ENCODE data around the gene DCDC2. TPM values are rescaled to one million over a fixed set of nuclear protein-coding genes. Genes with fewer than 3 reads are reported as not detected.
"Not testable (repeated sequence)": the region's sequence is repeated elsewhere in the genome, so short reads cannot be mapped to it uniquely, and the experiment has no call there.

DCDC2 gene
- total RNA-seq: not detected

GRCh38 chr6:24357336-24358218 is at the start of gene DCDC2:
Gene DCDC2, minus strand, starts transcription at chr6:24358059. Its CDS starts 309 bp downstream, at chr6:24357750.
- DNase-seq: peak; percentile 7

GRCh38 chr6:24405262-24405661 is 47.4 kb upstream of the DCDC2 start:
- no peak for DNase-seq

- DNase-seq: no peak
Observed at GRCh38 chr6:24403501-24403824, 45.6 kb upstream of the DCDC2 start.

DNA sequence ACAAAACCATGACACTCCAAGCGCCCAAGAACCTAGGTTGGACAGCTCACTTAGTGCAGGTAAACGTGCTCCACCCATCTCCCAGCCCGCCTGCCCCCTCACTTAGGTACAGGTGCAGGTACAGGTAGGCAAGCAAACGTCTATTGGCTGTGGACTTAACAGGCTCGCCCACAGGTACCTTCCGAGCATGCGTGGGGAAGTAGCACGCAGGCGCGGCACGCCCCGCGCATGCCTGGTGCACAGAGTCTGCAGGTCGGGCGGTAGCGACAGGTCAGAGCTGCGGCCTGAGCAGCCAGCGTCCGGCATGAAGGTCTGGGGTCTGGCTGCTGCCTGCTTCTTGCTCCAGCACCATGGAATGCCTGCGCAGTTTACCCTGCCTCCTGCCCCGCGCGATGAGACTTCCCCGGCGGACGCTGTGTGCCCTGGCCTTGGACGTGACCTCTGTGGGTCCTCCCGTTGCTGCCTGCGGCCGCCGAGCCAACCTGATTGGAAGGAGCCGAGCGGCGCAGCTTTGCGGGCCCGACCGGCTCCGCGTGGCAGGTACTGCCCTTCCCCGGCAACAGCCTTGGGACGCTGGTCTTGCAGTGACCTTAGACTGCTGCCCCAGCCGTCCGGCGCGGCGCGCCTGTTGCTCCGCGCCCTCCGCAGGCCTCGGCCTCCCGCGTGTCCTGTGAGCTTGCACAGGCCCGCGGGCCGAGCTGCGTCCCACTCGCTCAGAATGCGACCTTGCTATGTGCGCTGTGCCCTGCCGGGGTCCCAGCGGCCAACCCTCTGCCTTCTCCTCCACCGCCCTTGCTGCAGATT is 45.0 kb upstream of the DCDC2 start, which contains the start of gene MRS2:
Gene MRS2 (plus strand): TSS at position 240 of the 804 bp plus-strand sequence. CDS start 111 bp downstream, at position 351.
- peak; percentile 56 for DNase-seq

DNA sequence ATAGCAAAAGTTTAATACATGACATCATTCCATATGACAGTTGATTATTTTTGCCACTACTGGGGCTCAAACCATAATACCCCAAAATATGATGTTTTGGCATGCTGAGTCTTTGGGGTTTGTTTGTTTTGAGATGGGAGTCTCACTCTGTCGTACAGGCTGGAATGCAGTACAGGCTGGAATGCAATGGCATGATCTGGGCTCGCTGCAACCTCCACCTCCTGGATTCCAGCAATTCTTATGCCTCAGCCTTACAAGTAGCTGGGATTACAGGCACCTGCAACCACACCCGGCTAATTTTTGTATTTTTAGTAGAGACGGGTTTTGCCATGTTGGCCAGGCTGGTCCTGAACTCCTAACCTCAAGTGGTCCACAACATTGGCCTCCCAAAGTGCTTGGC is 43.6 kb upstream of the DCDC2 start:
- no peak for DNase-seq

DNA sequence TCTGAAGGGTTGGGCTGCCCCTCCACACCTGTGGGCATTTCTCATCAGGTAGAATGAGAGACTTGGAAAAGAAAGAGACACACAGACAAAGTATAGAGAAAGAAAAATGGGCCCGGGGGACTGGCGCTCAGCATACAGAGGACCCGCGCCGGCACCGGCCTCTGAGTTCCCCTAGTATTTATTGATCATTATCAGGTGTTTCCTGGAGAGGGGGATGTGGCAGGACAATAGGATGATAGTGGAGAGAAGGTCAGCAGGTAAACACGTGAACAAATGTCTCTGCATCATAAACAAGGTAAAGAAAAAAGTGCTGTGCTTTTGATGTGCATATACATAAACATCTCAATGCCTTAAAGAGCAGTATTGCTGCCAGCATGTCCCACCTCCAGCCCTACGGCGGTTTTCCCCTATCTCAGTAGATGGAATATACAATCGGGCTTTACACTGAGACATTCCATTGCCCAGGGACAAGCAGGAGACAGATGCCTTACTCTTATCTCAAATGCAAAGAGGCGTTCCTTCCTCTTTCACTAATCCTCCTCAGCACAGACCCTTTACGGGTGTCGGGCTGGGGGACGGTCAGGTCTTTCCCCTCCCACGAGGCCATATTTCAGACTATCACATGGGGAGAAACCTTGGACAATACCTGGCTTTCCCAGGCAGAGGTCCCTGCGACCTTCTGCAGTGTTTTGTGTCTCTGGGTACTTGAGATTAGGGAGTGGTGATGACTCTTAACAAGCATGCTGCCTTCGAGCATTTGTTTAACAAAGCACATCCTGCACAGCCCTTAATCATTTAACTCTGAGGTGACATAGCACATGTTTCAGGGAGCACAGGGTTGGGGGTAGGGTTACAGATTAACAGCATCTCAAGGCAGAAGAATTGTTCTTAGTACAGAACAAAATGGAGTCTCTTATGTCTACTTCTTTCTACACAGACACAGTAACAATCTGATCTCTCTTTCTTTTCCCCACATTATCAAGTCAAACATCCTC is 42.5 kb upstream of the DCDC2 start:
- DNase-seq: not testable (repeated sequence)

GRCh38 chr6:24397631-24398030 is 39.8 kb upstream of the DCDC2 start:
- DNase-seq: no peak

GRCh38 chr6:24396824-24397223 is 39.0 kb upstream of the DCDC2 start:
- no peak for DNase-seq

- no peak for DNase-seq
Observed at GRCh38 chr6:24394780-24395437, 37.0 kb upstream of the DCDC2 start.

- no peak for DNase-seq
Observed at GRCh38 chr6:24394061-24394779, 36.4 kb upstream of the DCDC2 start.

GRCh38 chr6:24391756-24392405 is 34.0 kb upstream of the DCDC2 start:
- no peak for DNase-seq

- DNase-seq: no peak
Observed at GRCh38 chr6:24391208-24391607, 33.3 kb upstream of the DCDC2 start.

DNA sequence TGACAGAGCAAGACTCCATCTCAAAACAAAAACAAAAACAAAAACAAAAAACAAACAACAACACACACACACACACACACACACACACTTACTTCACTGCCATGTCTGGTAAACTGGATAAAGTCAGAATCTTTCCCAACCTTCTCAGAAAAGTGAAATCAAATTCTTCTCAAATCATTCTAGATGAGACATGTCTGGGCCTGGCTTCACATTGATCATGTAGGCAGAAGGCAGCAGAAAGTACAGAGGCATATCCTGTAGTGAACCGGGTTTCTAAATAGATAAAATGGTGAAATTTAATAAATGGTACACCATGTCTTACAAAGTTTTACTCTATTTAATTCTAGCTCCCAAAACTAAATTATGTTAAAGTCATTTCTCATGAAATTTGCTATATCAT is 30.0 kb upstream of the DCDC2 start:
- DNase-seq: no peak

DNA sequence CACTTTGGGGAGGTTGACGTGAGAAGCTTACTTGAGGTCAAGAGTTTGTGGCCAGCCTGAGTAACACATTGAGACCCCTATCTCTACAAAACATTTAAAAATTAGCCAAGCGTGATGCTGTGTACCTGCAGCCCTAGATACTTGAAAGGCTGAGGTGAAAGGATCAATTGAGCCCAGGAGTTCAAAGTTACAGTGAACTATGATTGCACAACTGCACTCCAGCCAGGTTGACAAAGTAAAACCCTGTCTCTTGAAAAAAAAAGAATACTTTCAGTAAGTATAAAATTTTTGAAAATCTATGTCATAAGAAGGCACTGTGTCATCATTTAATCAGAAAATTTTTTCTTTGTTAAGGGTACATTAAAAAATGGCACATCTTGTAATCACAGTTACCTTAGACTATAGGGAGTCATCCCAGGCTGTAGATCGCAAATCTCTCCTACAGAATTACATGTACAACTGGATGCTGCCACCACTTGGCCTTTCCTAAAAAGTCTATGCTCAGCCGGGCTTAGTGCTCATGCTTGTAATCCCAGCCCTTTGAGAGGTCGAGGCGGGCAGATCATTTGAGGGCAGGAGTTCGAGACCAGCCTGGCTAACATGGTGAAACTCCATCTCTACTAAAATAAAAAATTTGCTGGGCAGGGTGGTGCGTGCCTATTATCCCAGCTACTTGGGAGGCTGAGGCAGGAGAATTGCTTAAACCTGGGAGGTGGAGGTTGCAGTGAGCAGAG is 27.8 kb upstream of the DCDC2 start:
- DNase-seq: no peak

DNA sequence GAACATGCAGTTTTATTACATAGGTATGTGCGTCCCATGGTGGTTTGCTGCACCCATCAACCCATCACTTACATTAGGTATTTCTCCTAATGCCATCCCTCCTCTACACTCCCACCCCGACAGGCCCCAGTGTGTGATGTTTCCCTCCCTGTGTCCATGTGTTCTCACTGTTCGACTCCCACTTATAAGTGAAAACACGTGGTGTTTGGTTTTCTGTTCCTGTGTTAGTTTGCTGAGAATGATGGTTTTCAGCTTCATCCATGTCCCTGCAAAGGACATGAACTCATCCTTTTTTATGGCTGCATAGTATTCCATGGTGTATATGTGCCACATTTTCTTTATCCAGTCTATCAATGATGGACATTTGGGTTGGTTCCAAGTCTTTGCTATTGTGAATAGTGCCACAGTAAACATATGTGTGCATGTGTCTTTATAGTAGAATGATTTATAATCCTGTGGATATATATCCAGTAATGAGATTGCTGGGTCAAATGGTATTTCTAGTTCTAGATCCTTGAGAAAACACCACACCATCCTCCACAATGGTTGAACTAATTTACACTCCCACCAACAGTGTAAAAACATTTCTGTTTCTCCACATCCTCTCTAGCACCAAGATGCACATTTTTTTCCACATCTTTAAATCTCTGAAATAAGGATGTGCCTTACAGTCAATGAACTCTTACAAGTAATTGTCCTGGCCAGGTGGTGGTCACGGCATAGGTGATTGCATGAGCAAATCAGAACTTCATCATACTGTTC is 26.7 kb upstream of the DCDC2 start:
- DNase-seq: not testable (repeated sequence)

DNA sequence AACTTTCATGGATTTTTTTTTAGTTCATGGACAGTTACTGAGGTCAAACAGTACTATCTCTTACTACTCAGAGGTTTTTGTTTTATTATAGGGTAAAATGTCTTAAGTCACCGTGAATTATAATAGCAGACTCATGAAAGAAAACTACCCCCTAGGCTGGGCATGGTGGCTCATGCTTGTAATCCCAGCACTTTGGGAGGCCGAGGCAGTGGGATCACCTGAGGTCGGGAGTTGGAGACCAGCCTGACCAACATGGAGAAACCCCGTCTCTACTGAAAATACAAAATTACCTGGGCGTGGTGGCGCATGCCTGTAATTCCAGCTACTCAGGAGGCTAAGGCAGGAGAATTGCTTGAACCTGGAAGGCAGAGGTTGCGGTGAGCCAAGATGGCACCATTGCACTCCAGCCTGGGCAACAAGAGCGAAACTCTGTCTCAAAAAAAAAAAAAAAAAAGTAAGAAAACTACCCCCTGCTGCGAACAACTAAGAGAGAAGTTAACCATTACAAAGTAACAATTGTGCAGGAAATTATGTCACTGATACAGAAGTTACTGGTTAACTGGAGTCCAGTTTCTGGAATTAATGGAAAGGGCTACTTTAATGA is 25.1 kb upstream of the DCDC2 start:
- not testable (repeated sequence) for DNase-seq

- no peak for DNase-seq
Observed at GRCh38 chr6:24382220-24382540, 24.3 kb upstream of the DCDC2 start.

GRCh38 chr6:24381476-24382219 is 23.8 kb upstream of the DCDC2 start:
- DNase-seq: no peak

All from effector CD4-positive, alpha-beta T cell (primary cell).